Smooth muscle cell of the pulmonary artery (primary cell): ENCODE measurements around the gene CXorf65. TPM values are rescaled to one million over a fixed set of nuclear protein-coding genes. Genes with fewer than 3 reads are reported as not detected.

Experiments used
- total RNA-seq: library from RNA; depleted of rRNA; stranded (reverse); fragments of >200 nt; gene quantifications from 2 replicates; pipeline ENCODE4 v1.2.3, GENCODE V29; 2014

The CXorf65 gene
- total RNA-seq = not detected in 2 replicates

GRCh38 chrX:71106427-71106826 is at the start of gene CXorf65:
CXorf65 (minus strand) TSS chrX:71106740; CDS start chrX:71106556, 184 bp downstream.

DNA sequence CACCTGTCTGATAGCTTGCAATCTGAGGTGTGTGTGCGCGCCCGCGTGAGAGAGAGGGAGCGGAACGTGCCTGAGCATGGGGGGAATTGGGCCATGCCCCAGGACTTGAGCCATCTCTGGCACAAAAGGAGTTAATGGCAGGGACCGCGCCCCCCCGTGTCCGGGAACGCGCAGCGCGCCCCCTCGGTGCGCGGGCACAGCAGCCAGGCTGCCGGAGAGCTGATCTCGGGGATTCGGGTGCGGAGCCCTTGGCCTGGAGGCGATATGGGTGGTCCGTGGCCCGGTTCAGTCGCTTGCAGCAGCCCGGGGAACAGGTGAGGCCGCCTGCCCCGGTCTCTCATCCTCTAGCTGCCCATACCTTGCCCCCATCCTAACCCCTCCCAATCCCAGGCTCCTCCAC is 38.1 kb upstream of the CXorf65 start, which contains the start of gene NLGN3:
TSS of gene NLGN3 (plus strand) at position 191 of the 400 bp plus-strand sequence. CDS start 2,909 bp downstream, outside the sequence.

DNA sequence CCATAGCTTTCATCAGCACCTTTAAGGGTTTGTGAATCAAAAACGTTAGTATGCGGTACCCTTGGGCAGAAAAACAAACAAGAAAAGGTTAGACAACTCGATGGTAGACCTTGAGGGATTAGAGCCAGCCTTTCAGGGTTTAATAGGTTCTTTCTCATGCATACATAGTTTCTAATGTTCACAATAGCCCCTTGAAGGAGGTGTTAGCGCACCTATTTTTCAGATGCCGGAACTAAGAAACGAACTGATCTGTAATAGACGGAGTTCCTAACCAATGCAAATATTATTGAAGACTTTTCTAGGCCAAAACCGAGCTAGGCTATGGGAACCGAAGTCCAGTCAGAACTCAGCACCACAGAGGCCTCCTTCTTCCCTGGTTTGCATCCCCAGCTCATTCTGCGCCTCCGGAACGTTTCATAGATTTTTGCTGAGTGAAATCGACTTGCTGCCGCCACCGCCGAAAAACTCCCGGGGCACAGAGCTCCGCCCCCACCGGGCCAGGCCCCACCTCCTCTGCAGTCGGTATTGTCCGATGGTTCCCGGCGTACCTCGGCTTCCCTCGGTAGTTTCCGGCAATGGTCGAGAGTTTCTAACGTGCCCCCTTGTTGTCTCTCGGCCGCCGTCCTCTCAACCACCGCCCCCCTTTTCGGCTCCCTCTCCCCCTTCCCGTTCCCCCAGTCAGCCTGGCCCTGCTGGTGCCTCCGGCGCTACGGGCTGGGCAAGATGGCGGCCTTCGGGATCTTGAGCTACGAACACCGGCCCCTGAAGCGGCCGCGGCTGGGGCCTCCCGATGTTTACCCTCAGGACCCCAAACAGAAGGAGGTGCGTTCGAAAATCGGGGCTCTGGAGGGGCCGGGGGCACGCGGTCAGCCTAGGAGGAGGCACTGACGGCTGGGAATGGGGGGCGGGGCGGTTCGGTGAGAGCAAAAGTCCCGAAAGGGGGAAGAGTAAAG is 11.8 kb upstream of the CXorf65 start, which contains the start of gene MED12:
TSS of gene MED12 (plus strand) at position 565 of the 953 bp plus-strand sequence. CDS start at position 724, 159 bp downstream.

GRCh38 chrX:71111141-71111843 is 4.8 kb upstream of the CXorf65 start, which contains the start of gene IL2RG:
IL2RG (minus strand) TSS chrX:71111577; CDS start chrX:71111539, 38 bp downstream.

DNA sequence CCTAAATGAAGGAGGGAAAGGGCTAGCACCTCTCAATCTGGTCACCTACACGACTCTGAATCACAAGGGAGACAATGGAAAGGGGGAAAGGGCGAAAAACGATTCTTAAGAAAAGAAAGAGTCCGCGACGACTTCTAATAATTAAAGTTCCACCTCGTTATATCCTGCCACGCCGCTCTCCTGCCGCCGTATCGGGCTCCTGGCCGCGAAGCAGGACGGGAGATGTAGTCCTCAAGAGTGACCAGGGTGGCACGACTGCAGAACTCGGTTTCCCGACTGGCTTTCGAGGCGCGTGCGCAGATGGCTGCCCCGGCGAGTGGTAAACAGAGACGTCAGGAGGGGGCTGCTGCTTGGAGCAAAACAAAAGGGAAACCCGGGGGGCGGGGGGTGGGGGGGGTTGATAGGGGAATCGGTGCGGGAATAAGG is 11.0 kb downstream of the CXorf65 start, which contains the start of gene FOXO4:
TSS of gene FOXO4 (plus strand) at position 297 of the 426 bp plus-strand sequence. CDS start 678 bp downstream, outside the sequence.

GRCh38 chrX:71068044-71068918 is 38.3 kb downstream of the CXorf65 start, which contains the start of gene SNX12:
SNX12 (minus strand) TSS chrX:71068334; CDS start chrX:71068306, 28 bp downstream.

Other genes starting within 250 kb of the CXorf65 start
- not detected in 2 replicates for gene TEX11, start 198.0 kb downstream of the CXorf65 start, total RNA-seq
- not detected in 2 replicates for gene SLC7A3, start 175.6 kb downstream of the CXorf65 start, total RNA-seq
- gene SNX12, start 38.4 kb downstream of the CXorf65 start, total RNA-seq = 67.9 and 73.6 TPM in 2 replicates
- 6.1 and 9.6 TPM in 2 replicates for gene FOXO4, start 10.9 kb downstream of the CXorf65 start, total RNA-seq
- not detected in 2 replicates for gene IL2RG, start 4.8 kb upstream of the CXorf65 start, total RNA-seq
- gene MED12, start 11.9 kb upstream of the CXorf65 start, total RNA-seq = 38.4 and 39.6 TPM in 2 replicates
- 0.26 and 0.39 TPM in 2 replicates for gene NLGN3, start 38.1 kb upstream of the CXorf65 start, total RNA-seq
- gene GJB1, start 116.5 kb upstream of the CXorf65 start, total RNA-seq = not detected in 2 replicates
- gene ZMYM3, start 147.4 kb upstream of the CXorf65 start, total RNA-seq = 19.3 and 19.8 TPM in 2 replicates
- 256 and 289 TPM in 2 replicates for gene NONO, start 176.9 kb upstream of the CXorf65 start, total RNA-seq
- gene ITGB1BP2, start 195.0 kb upstream of the CXorf65 start, total RNA-seq = 3.4 and 3.7 TPM in 2 replicates